HepG2 (cell line): ENCODE results near the gene TANC2. TPM values are rescaled to one million over a fixed set of nuclear protein-coding genes. Genes with fewer than 3 reads are reported as not detected.

ENCODE experiments used
- ATAC-seq: fragments of 200-7000 bp; cut with Tn5 transposase; 3 replicates; pipeline ENCODE4 v1.9.1; 2020; ENCODE audit warnings: mild to moderate bottlenecking, moderate library complexity
- BruUV-seq: library from RNA; stranded (reverse); fragments of 400-500 nt; replicated peaks from 2 replicates; lab custom pipeline; 2021; lab: Mats Ljungman, UMichigan
- CTCF ChIA-PET: fragments of 300-600 bp; formaldehyde crosslinking; extraction: SDS; loops from one replicate; lab custom pipeline; 2021; ENCODE audit warnings: low total read pairs, inconsistent platforms, low intra/inter-chr PET ratio; lab: Yijun Ruan, JAX
- POLR2A ChIA-PET: fragments of 350-600 bp; sonication (Branson Sonifier 250); formaldehyde crosslinking; loops from one replicate; lab custom pipeline; 2020; ENCODE audit warnings: antibody characterized with exemption, inconsistent platforms; lab: Yijun Ruan, JAX
- DNase-seq: peaks from one replicate; pipeline ENCODE4 v3.0.0-alpha.2; 2015; ENCODE audit warnings: low spot score
- FAIRE-seq: peaks from 3 replicates; lab custom pipeline; 2011; peaks lifted over from hg19 to GRCh38; lab: Jason Lieb, UNC
- H2AFZ ChIP-seq: one replicate; pipeline ENCODE4 v1.6.1; 2011; ENCODE audit warnings: low read length, inconsistent platforms
- H3K27ac ChIP-seq: fragments of 300-600 bp; 3 replicates; pipeline ENCODE4 v1.8.0; 2011; ENCODE audit warnings: mixed run types, mild to moderate bottlenecking, mixed read lengths, low read length, inconsistent platforms; ENCODE audit not compliant: insufficient read depth; ENCODE audit errors: extremely low read length
- H3K27me3 ChIP-seq, 2 experiments: fragments of 200-600 bp in 1 of 2; 2 replicates in 1 of 2; 3 replicates in 1 of 2; pipeline versions ENCODE4 v1.6.0 to v1.8.0; 2011; ENCODE audit warnings: low read length in 2 of 2, mild to moderate bottlenecking in 2 of 2, moderate library complexity in 2 of 2, inconsistent platforms in 1 of 2; ENCODE audit not compliant: insufficient read depth in 2 of 2, control insufficient read depth in 1 of 2
- H3K36me3 ChIP-seq, 2 experiments: fragments of 200-600 bp in 1 of 2; replicated peaks in 1 of 2; 2 replicates in 1 of 2; 3 replicates in 1 of 2; pipeline versions ENCODE4 v1.5.1 to v1.8.0; 2011; ENCODE audit warnings: low read length in 2 of 2, inconsistent platforms in 1 of 2; ENCODE audit not compliant: insufficient read depth in 2 of 2, control insufficient read depth in 1 of 2
- H3K4me1 ChIP-seq: 2 replicates; pipeline ENCODE4 v1.5.1; 2012; ENCODE audit warnings: low read length, inconsistent platforms; ENCODE audit not compliant: insufficient read depth
- H3K4me2 ChIP-seq: 2 replicates; pipeline ENCODE4 v1.6.0; 2011; ENCODE audit warnings: low read depth, low read length, inconsistent platforms
- H3K4me3 ChIP-seq, 3 experiments: fragments of 200-600 bp in 1 of 3; sonication (generic), shearing (Covaris generic) in 1 of 3; replicated peaks in 1 of 3; 2 replicates each; pipeline ENCODE4 v1.5.1; 2011 to 2016; ENCODE audit warnings: low read length in 3 of 3, inconsistent platforms in 2 of 3, low read depth in 2 of 3, mild to moderate bottlenecking in 2 of 3, control low read depth in 1 of 3, mixed read lengths in 1 of 3; ENCODE audit not compliant: insufficient read depth in 1 of 3
- H3K79me2 ChIP-seq: one replicate; pipeline ENCODE4 v1.6.1; 2011; ENCODE audit warnings: low read length, inconsistent platforms; ENCODE audit not compliant: insufficient read depth
- H3K9ac ChIP-seq: 2 replicates; pipeline ENCODE4 v1.6.0; 2011; ENCODE audit warnings: mild to moderate bottlenecking, low read depth, low read length, inconsistent platforms; ENCODE audit not compliant: insufficient read depth
- H3K9me3 ChIP-seq: 2 replicates; pipeline ENCODE4 v1.5.1; 2012; ENCODE audit warnings: mild to moderate bottlenecking, low read length
- H4K20me1 ChIP-seq: 2 replicates; pipeline ENCODE4 v1.6.0; 2011; ENCODE audit warnings: inconsistent platforms, mild to moderate bottlenecking, low read length, moderate library complexity; ENCODE audit not compliant: insufficient read depth
- ARID3A ChIP-seq: IDR thresholded peaks from 2 replicates; pipeline ENCODE4 v1.6.1; 2012; ENCODE audit warnings: low read depth, low read length, improper control_type of control experiment
- DMAP1 ChIP-seq: IDR thresholded peaks from 2 replicates; pipeline ENCODE4 v1.6.1; 2016
- GATAD2A ChIP-seq: IDR thresholded peaks from 2 replicates; pipeline ENCODE4 v1.6.1; 2016
- KAT8 ChIP-seq: IDR thresholded peaks from 2 replicates; pipeline ENCODE4 v1.6.1; 2016; ENCODE audit warnings: missing genetic modification reagents, missing compliant biosample characterization
- PTBP1 ChIP-seq: fragments of 200-400 bp; formaldehyde crosslinking; IDR thresholded peaks from 2 replicates; pipeline ENCODE4 v1.6.1; 2018; ENCODE audit warnings: low read length, low read depth; ENCODE audit not compliant: poor library complexity, severe bottlenecking
- RAD51 ChIP-seq: fragments of 450-650 bp; IDR thresholded peaks from 2 replicates; pipeline ENCODE4 v1.6.1; 2016; ENCODE audit warnings: borderline replicate concordance
- RARA ChIP-seq: IDR thresholded peaks from 2 replicates; pipeline ENCODE4 v1.6.1; 2016; ENCODE audit warnings: missing genetic modification reagents, missing compliant biosample characterization
- TBP ChIP-seq: sonication (generic); formaldehyde crosslinking; IDR thresholded peaks from 2 replicates; pipeline ENCODE4 v1.5.0; 2020; ENCODE audit warnings: missing genetic modification reagents
- THAP9 ChIP-seq: sonication (generic); formaldehyde crosslinking; IDR thresholded peaks from 2 replicates; pipeline ENCODE4; 2020; ENCODE audit warnings: missing genetic modification reagents, mild to moderate bottlenecking, borderline replicate concordance
- YEATS4 ChIP-seq: sonication (generic); formaldehyde crosslinking; IDR thresholded peaks from 2 replicates; pipeline ENCODE4 v1.4.0; 2020; ENCODE audit warnings: missing genetic modification reagents, borderline replicate concordance
- ZBTB49 ChIP-seq: sonication (generic); formaldehyde crosslinking; IDR thresholded peaks from 2 replicates; pipeline ENCODE4 v1.4.0; 2020; ENCODE audit warnings: missing genetic modification reagents, borderline replicate concordance
- WGBS: methylation state at CpG from one replicate; pipeline ENCODE4 v1.1.6; 2017; ENCODE audit warnings: low lambda C conversion rate; 5-methylcytosine and 5-hydroxymethylcytosine counted together
- in situ Hi-C: cut with HindIII; loops from 2 replicates; pipeline ENCODE4 v1.10.0; 2017; ENCODE audit warnings: low pct_unique_long_range_greater_than_20kb; ENCODE audit not compliant: extremely low pct_ligation_motif_present
- intact Hi-C: fragments of 100-400 bp; cut with micrococcal nuclease; formaldehyde crosslinking; loops from one replicate; pipeline ENCODE4 v1.10.0; 2022; ENCODE audit not compliant: unreplicated experiment
- polyA plus RNA-seq, 8 experiments: library from polyadenylated mRNA; depleted of rRNA in 3 of 8; stranded (reverse) in 7 of 8; unstranded in 1 of 8; fragments of >200 nt; fragmentation: Illumina TruSeq in 4 of 8; extraction: Trizol in 4 of 8; gene quantifications; 2 replicates each; pipeline versions ENCODE4 v1.2.1 to v1.2.3, GENCODE V29; 2011 to 2016; ENCODE audit warnings: low read depth in 4 of 8, missing spikeins in 1 of 8, mixed read lengths in 1 of 8; ENCODE audit not compliant: insufficient read depth in 1 of 8
- total RNA-seq, 5 experiments: library from RNA; depleted of rRNA; stranded (reverse); fragments of >200 nt; fragmentation: Illumina TruSeq; extraction: Trizol; gene quantifications; 2 replicates each; pipeline ENCODE4 v1.2.3, GENCODE V29; 2016; ENCODE audit warnings: low read depth in 1 of 5

The TANC2 gene
- total and polyA plus RNA-seq, 2 of the 13 experiments (the other 11 are each of a cell fraction or from before 2014, with no cell fraction given): 0.08 to 0.20 TPM

GRCh38 chr17:62996221-62996620 is 30.2 kb downstream of the TANC2 start:
- no peak overlapping the region for H3K9ac ChIP-seq
- BruUV-seq: no TSS peak
- WGBS: 40% methylated on average over 8 of the region's 8 CpGs
- no peak overlapping the region for H3K27ac ChIP-seq
- ATAC-seq (no peak), DNase-seq (no peak), FAIRE-seq (no peak)
- intact Hi-C loops: no loop called here
- H3K4me3 ChIP-seq: no peak overlapping the region
- H4K20me1 ChIP-seq: no peaks in the 10 kb centered on the region
- no peak overlapping the region for H2AFZ ChIP-seq
- in situ Hi-C loops: no loop called here
- ChIA-PET POLR2A (no interaction called here), CTCF (interaction anchor here (1.2 to 1.7 kb wide), 2 partner anchors 409 to 411 kb away, joined by 4 to 11 read pairs; no protein-coding TSS in a partner anchor)
- TF ChIP-seq KAT8 (CRISPR knock-in tag) (no peak), ZBTB49 (CRISPR knock-in tag) (no peak), YEATS4 (no peak), GATAD2A (CRISPR knock-in tag) (no peak), RAD51 (no peak), PTBP1 (no peak), DMAP1 (CRISPR knock-in tag) (no peak), RARA (CRISPR knock-in tag) (no peak), ARID3A (no peak), TBP (CRISPR knock-in tag) (no peak), THAP9 (CRISPR knock-in tag) (no peak)
- H3K27me3 ChIP-seq: no peaks in the 10 kb centered on the region; a peak in 1 of 5 replicates
- no peaks in the 10 kb centered on the region for H3K4me1 ChIP-seq
- H3K79me2 ChIP-seq: no peaks in the 10 kb centered on the region
- H3K4me2 ChIP-seq: no peak overlapping the region
- H3K9me3 ChIP-seq: no peaks in the 10 kb centered on the region
- H3K36me3 ChIP-seq: no peaks in the 10 kb centered on the region
